IMR-90 (cell line): Measurements from ENCODE around the gene GEMIN8. TPM values are rescaled to one million over a fixed set of nuclear protein-coding genes. Genes with fewer than 3 reads are reported as not detected.
A peak's percentile ranks its signal among the peaks of the same experiment; 100 is the strongest.

Experiments used
- ATAC-seq: fragments of 200-7000 bp; cut with Tn5 transposase; 2 replicates; pipeline ENCODE4 v1.9.1; 2020; ENCODE audit warnings: low read depth, mild to moderate bottlenecking, moderate library complexity
- BruUV-seq: library from RNA; stranded (reverse); fragments of 400-500 nt; replicated peaks from 2 replicates; lab custom pipeline; 2021; lab: Mats Ljungman, UMichigan
- CTCF ChIA-PET: fragments of 300-600 bp; formaldehyde crosslinking; extraction: SDS; loops from one replicate; lab custom pipeline; 2021; ENCODE audit warnings: antibody characterized with exemption; lab: Yijun Ruan, JAX
- POLR2A ChIA-PET: fragments of 300-600 bp; sonication (Branson Sonifier 250); formaldehyde crosslinking; loops from one replicate; lab custom pipeline; 2022; ENCODE audit warnings: antibody characterized with exemption; ENCODE audit not compliant: unreplicated experiment; lab: Charles Lee
- DNase-seq: peaks from one replicate; pipeline ENCODE4 v3.0.0; 2013
- H2AFZ ChIP-seq: replicated peaks from 2 replicates; pipeline ENCODE3; 2013; ENCODE audit warnings: low read length, mild to moderate bottlenecking; ENCODE audit not compliant: poor library complexity
- H2AK5ac ChIP-seq: 2 replicates; pipeline ENCODE4 v1.6.1; 2013; ENCODE audit warnings: low read depth, low read length, inconsistent platforms
- H2AK9ac ChIP-seq: replicated peaks from 2 replicates; pipeline ENCODE3; 2013; ENCODE audit warnings: mild to moderate bottlenecking, low read depth, low read length, moderate library complexity; ENCODE audit not compliant: poor library complexity
- H2BK120ac ChIP-seq: 2 replicates; pipeline ENCODE4 v1.6.1; 2013; ENCODE audit warnings: low read depth, low read length, inconsistent platforms
- H2BK15ac ChIP-seq: 3 replicates; pipeline ENCODE4 v1.6.1; 2013; ENCODE audit warnings: low read depth, low read length, inconsistent platforms
- H2BK20ac ChIP-seq: 2 replicates; pipeline ENCODE4 v1.6.1; 2013; ENCODE audit warnings: low read depth, mild to moderate bottlenecking, inconsistent platforms, low read length, moderate library complexity
- H2BK5ac ChIP-seq: 2 replicates; pipeline ENCODE4 v1.6.1; 2013; ENCODE audit warnings: mild to moderate bottlenecking, low read depth, low read length, inconsistent platforms; ENCODE audit not compliant: poor library complexity, severe bottlenecking
- H3K14ac ChIP-seq: replicated peaks from 2 replicates; pipeline ENCODE4 v1.6.1; 2013; ENCODE audit warnings: low read depth, low read length, inconsistent platforms
- H3K18ac ChIP-seq: 2 replicates; pipeline ENCODE4 v1.6.1; 2013; ENCODE audit warnings: low read depth, low read length, control low read depth
- H3K23ac ChIP-seq: 2 replicates; pipeline ENCODE4 v1.6.1; 2013; ENCODE audit warnings: low read depth, low read length, inconsistent platforms
- H3K27ac ChIP-seq: 2 replicates; pipeline ENCODE4 v1.5.1; 2013; ENCODE audit warnings: mild to moderate bottlenecking, control low read depth, low read length; ENCODE audit not compliant: insufficient read depth
- H3K27me3 ChIP-seq: 2 replicates; pipeline ENCODE4 v1.6.1; 2013; ENCODE audit warnings: low read length; ENCODE audit not compliant: control insufficient read depth, insufficient read depth
- H3K36me3 ChIP-seq: 2 replicates; pipeline ENCODE4 v1.6.1; 2013; ENCODE audit warnings: low read length, mixed read lengths; ENCODE audit not compliant: control insufficient read depth, insufficient read depth
- H3K4ac ChIP-seq: 2 replicates; pipeline ENCODE4 v1.6.1; 2013; ENCODE audit warnings: low read depth, low read length, inconsistent platforms
- H3K4me1 ChIP-seq: 2 replicates; pipeline ENCODE4 v1.6.1; 2013; ENCODE audit warnings: low read length, mixed read lengths; ENCODE audit not compliant: control insufficient read depth, insufficient read depth
- H3K4me2 ChIP-seq: 2 replicates; pipeline ENCODE4 v1.6.1; 2013; ENCODE audit warnings: low read depth, mild to moderate bottlenecking, control low read depth, low read length, moderate library complexity
- H3K4me3 ChIP-seq: 2 replicates; pipeline ENCODE4 v1.5.1; 2013; ENCODE audit warnings: low read depth, mild to moderate bottlenecking, control low read depth, low read length, moderate library complexity; ENCODE audit not compliant: insufficient read depth
- H3K56ac ChIP-seq: 2 replicates; pipeline ENCODE4 v1.6.1; 2013; ENCODE audit warnings: low read length, inconsistent platforms; ENCODE audit not compliant: insufficient read depth; ENCODE audit errors: extremely low read depth
- H3K79me1 ChIP-seq, 2 experiments: 2 replicates each; pipeline ENCODE4 v1.6.1; 2013; ENCODE audit warnings: low read length in 2 of 2, inconsistent platforms in 1 of 2, low read depth in 1 of 2
- H3K9ac ChIP-seq: 2 replicates; pipeline ENCODE4 v1.6.1; 2013; ENCODE audit warnings: low read depth, low read length, control low read depth
- H3K9me1 ChIP-seq: 2 replicates; pipeline ENCODE4 v1.6.1; 2013; ENCODE audit warnings: low read length, inconsistent platforms; ENCODE audit not compliant: insufficient read depth
- H3K9me3 ChIP-seq: 2 replicates; pipeline ENCODE4 v1.6.1; 2013; ENCODE audit warnings: low read length; ENCODE audit not compliant: control insufficient read depth, insufficient read depth
- H4K20me1 ChIP-seq: 2 replicates; pipeline ENCODE4 v1.6.1; 2013; ENCODE audit warnings: low read length, inconsistent platforms; ENCODE audit not compliant: insufficient read depth
- H4K5ac ChIP-seq: 2 replicates; pipeline ENCODE4 v1.6.1; 2013; ENCODE audit warnings: mild to moderate bottlenecking, low read depth, low read length, control low read depth
- H4K8ac ChIP-seq, 2 experiments: 2 replicates each; pipeline ENCODE4 v1.6.1; 2013; ENCODE audit warnings: low read depth in 2 of 2, low read length in 2 of 2, control low read depth in 1 of 2, inconsistent platforms in 1 of 2
- H4K91ac ChIP-seq: 2 replicates; pipeline ENCODE4 v1.6.1; 2013; ENCODE audit warnings: low read depth, low read length, inconsistent platforms; ENCODE audit not compliant: insufficient read depth
- BHLHE40 ChIP-seq: fragments of 150-350 bp; IDR thresholded peaks from 2 replicates; pipeline ENCODE4 v1.6.1; 2016; ENCODE audit warnings: mild to moderate bottlenecking, low read depth, low read length
- CTCF ChIP-seq: conservative IDR thresholded peaks from 2 replicates; pipeline ENCODE4 v1.5.1; 2012; ENCODE audit warnings: mild to moderate bottlenecking, low read depth, low read length, improper control_type of control experiment
- RAD21 ChIP-seq: IDR thresholded peaks from 2 replicates; pipeline ENCODE4 v1.6.1; 2012; ENCODE audit warnings: low read length, improper control_type of control experiment
- RCOR1 ChIP-seq: IDR thresholded peaks from 2 replicates; pipeline ENCODE4 v1.6.1; 2012; ENCODE audit warnings: mild to moderate bottlenecking, low read length, improper control_type of control experiment; ENCODE audit not compliant: insufficient replicate concordance
- SMC3 ChIP-seq: fragments of 150-350 bp; IDR thresholded peaks from 2 replicates; pipeline ENCODE4 v1.6.1; 2016; ENCODE audit warnings: low read depth, mild to moderate bottlenecking, antibody characterized with exemption, low read length, moderate library complexity
- WGBS, 2 experiments: methylation state at CpG; one replicate each; pipeline versions ENCODE4 v1.1.5 to v1.1.7; 2013; ENCODE audit warnings: missing lambda C conversion rate in 2 of 2; ENCODE audit not compliant: insufficient read length in 1 of 2; ENCODE audit errors: extremely low coverage in 2 of 2; 5-methylcytosine and 5-hydroxymethylcytosine counted together
- dilution Hi-C: fragments of 300-500 bp; cut with HindIII; formaldehyde crosslinking; loops from one replicate; pipeline ENCODE4 v1.14.3; 2018; ENCODE audit warnings: low sequenced_read_pairs; ENCODE audit not compliant: unreplicated experiment
- in situ Hi-C: fragments of 300-500 bp; cut with MboI; formaldehyde crosslinking; loops from 3 replicates; pipeline ENCODE4 v1.14.3; 2019; ENCODE audit warnings: low sequenced_read_pairs, inconsistent platforms, mixed read lengths
- intact Hi-C: fragments of 100-400 bp; cut with micrococcal nuclease; formaldehyde crosslinking; loops from 2 replicates; pipeline ENCODE4 v1.10.0; 2022
- polyA plus RNA-seq, 3 experiments: library from polyadenylated mRNA; depleted of rRNA; stranded (reverse); fragments of >200 nt; gene quantifications; 2 replicates each; pipeline ENCODE4 v1.2.3, GENCODE V29; 2012; ENCODE audit warnings: low replicate concordance in 1 of 3
- total RNA-seq: library from RNA; depleted of rRNA; stranded (reverse); fragments of >200 nt; gene quantifications from 2 replicates; pipeline ENCODE4 v1.2.3, GENCODE V29; 2012

The GEMIN8 gene
- total and polyA plus RNA-seq, 2 of the 4 experiments (the other 2 are of a cell fraction): 12.0 to 24.1 TPM

- ATAC-seq (no peak), DNase-seq (peak; percentile 61)
- H4K5ac ChIP-seq: no peak overlapping the region
- dilution Hi-C loops: no loop called here
- peaks cover 0 to 4% of the 10 kb centered on the region in 2 experiments; a peak in 1 of 4 replicates for H3K79me1 ChIP-seq
- no peak overlapping the region for H3K4ac ChIP-seq
- H3K56ac ChIP-seq: no peak overlapping the region
- H3K4me1 ChIP-seq: no peaks in the 10 kb centered on the region
- TF ChIP-seq RAD21 (peak; percentile 89), SMC3 (peak; percentile 88), CTCF (peak; percentile 91), BHLHE40 (no peak), RCOR1 (no peak)
- no peak overlapping the region for H2BK120ac ChIP-seq
- no peaks in the 10 kb centered on the region for H3K9me1 ChIP-seq
- H4K91ac ChIP-seq: no peak overlapping the region
- H3K23ac ChIP-seq: no peak overlapping the region
- no peak overlapping the region for H2AK9ac ChIP-seq
- intact Hi-C loops: loop anchor here (1.0 to 2.0 kb wide), 4 partner anchors 256 to 526 kb away; no protein-coding TSS in a partner anchor
- no peak overlapping the region for H2BK5ac ChIP-seq
- H3K14ac ChIP-seq: no peak overlapping the region
- H2BK20ac ChIP-seq: no peak overlapping the region
- H2AK5ac ChIP-seq: no peak overlapping the region
- H3K9ac ChIP-seq: no peak overlapping the region
- H3K27ac ChIP-seq: no peak overlapping the region
- no peaks in the 10 kb centered on the region for H4K20me1 ChIP-seq
- H2AFZ ChIP-seq: no peak overlapping the region
- no peak overlapping the region for H3K18ac ChIP-seq
- no peak overlapping the region for H2BK15ac ChIP-seq
- ChIA-PET CTCF (interaction anchor here (1.5 kb wide), 1 partner anchor 525 kb away, joined by 5 read pairs; no protein-coding TSS in a partner anchor), POLR2A (no interaction called here)
- H4K8ac ChIP-seq: no peak overlapping the region
- no CpG with 5 or more reads among the region's 2 CpGs for WGBS, 2 experiments
- H3K36me3 ChIP-seq: no peaks in the 10 kb centered on the region
- in situ Hi-C loops: loop anchor here (25.0 kb wide), 1 partner anchor 1070 kb away; no protein-coding TSS in a partner anchor
- H3K4me2 ChIP-seq: no peak overlapping the region
- H3K9me3 ChIP-seq: no peaks in the 10 kb centered on the region
- no peak overlapping the region for H3K4me3 ChIP-seq
- H3K27me3 ChIP-seq: peaks cover 3% of the 10 kb centered on the region; the same call in 1 of the 2 replicates
- no TSS peak for BruUV-seq
Measured at GRCh38 chrX:14032406-14032805, 2.7 kb upstream of the GEMIN8 start.
